ENCODE measurements around the gene NRBP1. TPM values are rescaled to one million over a fixed set of nuclear protein-coding genes. Genes with fewer than 3 reads are reported as not detected.

Gene NRBP1
- 171 and 233 TPM in 2 replicates for total RNA-seq

DNA sequence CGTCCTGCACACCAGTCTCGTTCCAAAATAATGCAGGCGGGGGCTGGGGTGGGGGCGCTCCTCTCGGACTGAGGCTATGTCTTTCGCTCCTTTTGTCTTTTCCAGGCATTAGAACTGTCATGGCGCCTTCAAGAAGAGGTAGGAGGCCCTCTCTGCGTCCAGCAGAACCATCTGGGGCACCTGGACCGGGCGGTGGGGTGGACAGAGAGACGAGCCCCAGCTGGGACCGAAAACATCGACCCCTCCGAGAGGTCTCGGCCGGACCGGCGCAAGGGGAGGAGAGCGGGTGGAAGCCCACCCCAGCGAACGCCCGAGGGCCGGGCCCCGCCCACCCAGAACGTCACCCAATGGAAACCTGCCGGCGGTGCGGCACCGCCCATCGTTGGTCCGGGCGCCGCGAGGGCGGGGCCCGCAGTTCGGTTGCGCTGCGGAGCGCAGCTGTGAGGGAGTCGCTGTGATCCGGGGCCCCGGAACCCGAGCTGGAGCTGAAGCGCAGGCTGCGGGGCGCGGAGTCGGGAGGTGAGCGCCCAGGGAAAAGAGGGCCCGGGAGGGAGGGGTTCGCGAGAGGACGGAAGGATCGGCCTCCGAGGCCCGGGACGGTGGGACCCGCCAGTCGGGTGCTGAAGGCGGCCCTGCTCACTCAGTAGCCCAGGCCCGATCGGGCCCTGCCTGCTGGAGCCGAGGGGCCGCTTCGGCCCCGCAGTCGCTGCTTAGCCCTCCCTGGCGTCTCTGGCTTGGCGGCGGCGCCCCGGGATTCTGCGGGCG, at the start of gene NRBP1:
TSS of gene NRBP1 (plus strand) at position 419 of the 765 bp plus-strand sequence. CDS start 4,643 bp downstream, outside the sequence.

DNA sequence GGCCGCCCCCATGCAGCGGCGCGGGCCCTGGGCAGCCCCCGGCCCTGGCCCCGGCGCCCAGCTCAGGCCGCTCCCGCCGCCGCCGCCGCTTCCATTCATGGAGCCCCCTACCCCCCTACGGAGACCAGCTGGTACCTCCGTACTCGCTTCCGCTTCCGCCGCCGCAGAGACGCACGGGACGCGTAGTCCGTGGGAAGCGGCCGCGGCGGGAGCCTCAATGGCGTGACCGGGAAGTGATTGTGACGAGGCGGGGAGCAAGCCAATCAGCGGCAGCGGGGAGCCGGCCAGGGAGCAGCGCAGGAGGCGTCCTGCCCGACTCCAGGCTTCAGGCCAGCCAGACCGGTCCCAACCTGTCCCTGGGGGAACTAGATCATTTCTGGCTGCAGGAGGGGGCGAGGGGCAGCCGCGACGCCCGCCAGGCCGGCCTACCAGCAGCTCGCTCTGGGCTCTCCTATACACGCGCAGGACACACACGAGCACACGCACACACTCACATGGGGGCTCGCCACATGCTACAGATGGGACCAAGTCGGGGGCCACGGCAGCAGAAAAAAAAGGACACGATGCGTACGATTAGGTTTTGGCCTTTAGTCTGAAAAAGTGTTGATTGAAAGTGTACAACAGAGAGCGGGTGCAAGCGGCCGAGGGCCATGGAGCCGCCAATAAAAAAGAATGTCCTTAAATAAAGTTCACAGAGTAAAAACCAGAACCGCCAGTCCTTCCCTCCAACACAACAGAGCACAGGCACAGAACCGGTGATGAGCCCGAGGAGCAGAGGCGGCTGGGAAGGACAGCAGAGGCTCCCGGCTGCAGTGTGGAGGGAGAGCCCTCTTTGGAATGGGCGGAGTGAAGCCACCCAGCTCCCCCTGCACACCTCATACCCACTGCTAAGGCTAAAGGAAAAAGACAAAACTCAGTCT, 47.5 kb upstream of the NRBP1 start, which contains the start of gene ZNF513:
TSS of gene ZNF513 (minus strand) at position 109 of the 920 bp plus-strand sequence. CDS start 208 bp downstream, outside the sequence.

DNA sequence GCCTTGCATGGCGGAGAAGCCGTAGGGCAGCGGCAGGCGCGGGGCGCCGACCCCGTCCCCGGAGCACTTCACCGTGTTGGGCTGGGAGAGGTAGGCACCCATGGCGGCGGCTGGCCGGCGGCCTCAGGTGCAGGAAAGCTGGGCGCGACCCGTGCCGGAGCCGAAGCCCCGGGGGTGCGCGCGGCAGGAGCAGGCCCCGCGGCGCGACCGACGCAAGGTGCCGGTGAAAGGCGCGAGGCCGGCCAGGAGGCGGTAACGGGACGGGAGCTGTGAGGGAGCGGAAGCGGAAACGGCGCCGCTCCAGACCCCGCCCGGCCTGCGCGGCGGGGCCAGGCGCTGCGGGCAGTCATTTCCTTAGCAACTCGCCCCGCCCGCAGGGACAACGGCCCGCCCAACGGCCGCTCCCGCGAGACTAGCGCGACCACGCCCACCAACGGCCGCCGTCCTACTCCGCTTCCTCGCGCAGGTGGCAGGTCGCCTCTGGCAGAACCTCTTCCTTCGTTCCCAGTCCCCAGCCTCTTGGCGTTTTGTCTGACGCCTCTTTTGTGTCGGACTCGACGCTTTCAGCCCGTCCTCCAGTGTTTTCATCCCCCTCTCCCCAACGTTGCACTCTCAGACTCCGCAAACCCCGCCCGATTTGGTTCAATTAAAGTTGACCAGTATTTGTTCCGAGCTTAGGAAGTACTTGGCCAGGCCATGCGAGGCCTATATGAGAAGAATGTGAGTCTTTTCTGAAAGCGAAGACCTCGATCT, 18.9 kb upstream of the NRBP1 start, which contains the start of gene PPM1G:
TSS of gene PPM1G (minus strand) at position 271 of the 753 bp plus-strand sequence. CDS start at position 102, 169 bp downstream.

DNA sequence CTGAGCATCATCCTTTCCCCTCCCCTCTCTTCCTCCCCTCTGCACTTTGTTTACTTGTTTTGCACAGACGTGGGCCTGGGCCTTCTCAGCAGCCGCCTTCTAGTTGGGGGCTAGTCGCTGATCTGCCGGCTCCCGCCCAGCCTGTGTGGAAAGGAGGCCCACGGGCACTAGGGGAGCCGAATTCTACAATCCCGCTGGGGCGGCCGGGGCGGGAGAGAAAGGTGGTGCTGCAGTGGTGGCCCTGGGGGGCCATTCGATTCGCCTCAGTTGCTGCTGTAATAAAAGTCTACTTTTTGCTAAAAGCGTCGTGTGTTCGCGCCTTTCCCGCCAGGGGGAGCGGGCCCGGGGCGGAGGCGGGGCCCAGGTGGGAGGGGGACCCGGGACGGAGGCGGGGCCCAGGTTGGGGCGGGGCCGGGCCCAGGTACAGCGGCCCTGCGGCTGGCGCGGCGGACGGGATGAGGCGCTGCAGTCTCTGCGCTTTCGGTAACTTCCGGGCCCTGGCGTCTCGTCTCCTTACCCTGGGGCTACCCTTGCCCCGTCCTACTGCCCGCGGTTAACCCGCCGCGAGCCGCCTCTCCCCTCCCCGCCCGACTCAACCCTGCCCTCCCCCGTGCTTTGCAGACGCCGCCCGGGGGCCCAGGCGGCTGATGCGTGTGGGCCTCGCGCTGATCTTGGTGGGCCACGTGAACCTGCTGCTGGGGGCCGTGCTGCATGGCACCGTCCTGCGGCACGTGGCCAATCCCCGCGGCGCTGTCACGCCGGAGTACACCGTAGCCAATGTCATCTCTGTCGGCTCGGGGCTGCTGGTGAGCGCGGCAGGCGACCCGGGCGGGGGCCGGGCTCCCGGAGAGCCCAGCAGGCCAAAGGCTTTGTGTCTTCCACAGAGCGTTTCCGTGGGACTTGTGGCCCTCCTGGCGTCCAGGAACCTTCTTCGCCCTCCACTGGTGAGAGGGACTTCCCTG, 13.8 kb downstream of the NRBP1 start, which contains the start of gene KRTCAP3:
TSS of gene KRTCAP3 (plus strand) at position 424 of the 962 bp plus-strand sequence. CDS start at position 456, 32 bp downstream.

DNA sequence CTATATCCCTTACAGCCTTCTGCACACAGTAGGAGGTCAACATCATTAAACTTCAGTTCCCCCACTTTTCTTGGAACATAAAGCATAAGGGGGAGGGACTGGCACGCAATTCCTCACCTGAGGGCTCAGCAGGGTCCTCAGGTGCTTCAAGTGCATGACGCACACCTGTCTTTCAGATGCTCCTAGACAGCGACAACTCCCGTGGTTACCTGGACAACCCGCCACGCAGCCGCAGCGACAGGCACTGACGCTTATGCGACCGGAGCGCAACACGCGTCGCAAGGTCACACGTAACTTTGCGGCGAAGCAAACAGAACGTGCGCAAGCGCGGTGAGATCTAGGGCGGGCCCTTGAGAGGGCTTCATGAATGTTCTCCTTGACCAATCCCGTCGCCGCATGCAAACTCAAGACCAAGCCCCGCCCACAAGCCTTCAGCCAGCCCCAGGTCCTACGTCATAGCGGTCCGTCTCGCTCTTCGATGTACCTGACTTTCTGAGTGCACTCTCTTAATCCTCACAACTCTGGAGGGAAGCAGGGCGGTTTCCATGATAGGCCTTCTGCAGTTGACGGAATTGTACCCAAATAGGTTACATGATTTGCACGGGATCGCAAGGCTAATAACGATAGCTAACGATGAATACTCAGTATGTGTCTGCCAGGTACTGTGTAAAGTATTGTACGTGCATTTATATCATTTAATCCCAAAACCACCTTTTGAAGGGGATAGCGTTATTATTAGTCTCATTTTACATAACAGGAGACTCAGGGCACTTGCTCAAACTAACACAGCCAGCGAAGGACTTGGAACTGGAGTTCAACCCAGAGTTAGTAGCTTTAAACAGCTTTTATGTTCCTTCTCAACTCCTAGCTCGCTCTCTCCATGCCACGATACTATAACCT, 61.3 kb downstream of the NRBP1 start, which contains the start of gene IFT172:
TSS of gene IFT172 (minus strand) at position 246 of the 900 bp plus-strand sequence. CDS start at position 156, 90 bp downstream.

Small RNA genes lying within 50 kb of the gene (small RNA-seq; reads per million reads assigned to genes)
- not detected for gene RNU6-986P

Other genes starting within 250 kb of the NRBP1 start
- 197 and 201 TPM in 2 replicates for gene ATRAID, start 216.6 kb upstream of the NRBP1 start, total RNA-seq
- 174 and 243 TPM in 2 replicates for gene SLC5A6, start 216.4 kb upstream of the NRBP1 start, total RNA-seq
- 46.3 and 52.6 TPM in 2 replicates for gene CAD, start 211.3 kb upstream of the NRBP1 start, total RNA-seq
- gene SLC30A3, start 165.6 kb upstream of the NRBP1 start, total RNA-seq: 0.11 TPM in 1 of 2 replicates, not detected in the other
- gene DNAJC5G, start 153.2 kb upstream of the NRBP1 start, total RNA-seq: not detected in 2 replicates
- not detected in 2 replicates for gene TRIM54, start 146.2 kb upstream of the NRBP1 start, total RNA-seq
- gene UCN, start 120.2 kb upstream of the NRBP1 start, total RNA-seq: 0.22 and 2.0 TPM in 2 replicates
- 56.1 TPM in 2 replicates for gene MPV17, start 105.5 kb upstream of the NRBP1 start, total RNA-seq
- 43.6 and 52.2 TPM in 2 replicates for gene GTF3C2, start 71.9 kb upstream of the NRBP1 start, total RNA-seq
- 30.6 and 34.1 TPM in 2 replicates for gene EIF2B4, start 58.3 kb upstream of the NRBP1 start, total RNA-seq
- gene SNX17, start 58.0 kb upstream of the NRBP1 start, total RNA-seq: 148 and 178 TPM in 2 replicates
- 10.5 and 11.4 TPM in 2 replicates for gene ZNF513, start 47.9 kb upstream of the NRBP1 start, total RNA-seq
- 47.9 and 50.6 TPM in 2 replicates for gene PPM1G, start 19.0 kb upstream of the NRBP1 start, total RNA-seq
- gene KRTCAP3, start 13.8 kb downstream of the NRBP1 start, total RNA-seq: 8.2 and 22.0 TPM in 2 replicates
- gene IFT172, start 61.1 kb downstream of the NRBP1 start, total RNA-seq: 13.1 and 14.9 TPM in 2 replicates
- 11.0 and 12.1 TPM in 2 replicates for gene FNDC4, start 66.6 kb downstream of the NRBP1 start, total RNA-seq
- 1.2 TPM in 1 of 2 replicates, not detected in the other for gene GCKR, start 68.2 kb downstream of the NRBP1 start, total RNA-seq
- 19.5 and 22.8 TPM in 2 replicates for gene ZNF512, start 154.4 kb downstream of the NRBP1 start, total RNA-seq
- 2.0 and 6.2 TPM in 2 replicates for gene CCDC121, start 200.4 kb downstream of the NRBP1 start, total RNA-seq
- gene GPN1, start 200.4 kb downstream of the NRBP1 start, total RNA-seq: 27.5 and 43.5 TPM in 2 replicates
- gene SUPT7L, start 235.0 kb downstream of the NRBP1 start, total RNA-seq: 36.1 and 36.4 TPM in 2 replicates
- 23.2 and 27.9 TPM in 2 replicates for gene SLC4A1AP, start 235.3 kb downstream of the NRBP1 start, total RNA-seq